Peyer's patch (tissue), 4 donors: ENCODE data around the gene CCR5AS.
"Not testable (repeated sequence)": the region's sequence is repeated elsewhere in the genome, so short reads cannot be mapped to it uniquely, and the experiment has no call there.

Source experiments
- DNase-seq, 3 donors: peaks; one replicate each; pipeline ENCODE4 v3.0.0-alpha.2; 2017 to 2019
- H3K27ac ChIP-seq, 4 donors: fragments of 200-600 bp; sonication (generic); one replicate each; pipeline ENCODE4 v1.5.1; 2016 to 2019
- H3K27me3 ChIP-seq, 2 donors: fragments of 200-600 bp; sonication (generic); one replicate each; pipeline ENCODE4 v1.5.1; 2019
- H3K36me3 ChIP-seq, 3 donors: fragments of 200-600 bp; sonication (generic); one replicate each; pipeline ENCODE4 v1.5.1; 2016 to 2019
- H3K4me1 ChIP-seq, 4 donors: fragments of 200-600 bp; sonication (generic); one replicate each; pipeline ENCODE4 v1.5.1; 2016 to 2019
- H3K4me3 ChIP-seq, 4 donors: fragments of 200-600 bp; sonication (generic); 1 replicate in 3 of 4; 2 replicates in 1 of 4; pipeline ENCODE4 v1.5.1; 2016 to 2019; ENCODE audit warnings: mild to moderate bottlenecking in 1 of 4
- H3K9me3 ChIP-seq, 4 donors: fragments of 200-600 bp; sonication (generic); one replicate each; pipeline ENCODE4 v1.5.1; 2016 to 2019; ENCODE audit warnings: mild to moderate bottlenecking in 1 of 4
- CTCF ChIP-seq, 6 experiments: fragments of 450-650 bp in 4 of 6; fragments of 200-600 bp in 2 of 6; sonication (generic) in 1 of 6; IDR thresholded peaks; one replicate each; pipeline ENCODE4 v1.5.1; 2017 to 2019; ENCODE audit warnings: antibody characterized with exemption in 6 of 6, mild to moderate bottlenecking in 3 of 6, moderate library complexity in 1 of 6
- POLR2A ChIP-seq, 2 donors: fragments of 450-650 bp; IDR thresholded peaks; one replicate each; pipeline ENCODE4 v1.5.1; 2017; ENCODE audit warnings: antibody characterized with exemption in 2 of 2, mild to moderate bottlenecking in 2 of 2, moderate library complexity in 2 of 2

CCR5AS gene

GRCh38 chr3:46344476-46344875 lies 62.4 kb downstream of the CCR5AS start:
- no peak for DNase-seq
- Histone ChIP-seq H3K27me3 (no peaks in the 10 kb centered on the region), H3K27ac (no peak overlapping the region), H3K36me3 (no peaks in the 10 kb centered on the region), H3K4me3 (no peak overlapping the region), H3K4me1 (peaks cover 0 to 9% (median 0%) of the 10 kb centered on the region in 4 donors), H3K9me3 (peaks cover 0 to 3% (median 0%) of the 10 kb centered on the region in 4 donors)
- TF ChIP-seq CTCF (IDR thresholded peaks at IDR 0.05), result no peak
- no peak for TF ChIP-seq POLR2A (IDR thresholded peaks at IDR 0.05)

- no peaks in the 10 kb centered on the region for H3K36me3 ChIP-seq
- H3K27me3 ChIP-seq, result no peaks in the 10 kb centered on the region
- no peak overlapping the region for H3K4me3 ChIP-seq
- no peak for DNase-seq
- H3K27ac ChIP-seq, result no peak overlapping the region
- no peak for TF ChIP-seq CTCF (IDR thresholded peaks at IDR 0.05)
- TF ChIP-seq POLR2A (IDR thresholded peaks at IDR 0.05), result no peak
- H3K9me3 ChIP-seq, result peaks cover 0 to 16% (median 6%) of the 10 kb centered on the region in 4 donors
- H3K4me1 ChIP-seq, result no peaks in the 10 kb centered on the region
Measured at GRCh38 chr3:46338840-46339239, 68.0 kb downstream of the CCR5AS start.

- H3K4me1 ChIP-seq, result no peaks in the 10 kb centered on the region
- no peaks in the 10 kb centered on the region for H3K27me3 ChIP-seq
- TF ChIP-seq POLR2A (IDR thresholded peaks at IDR 0.05), result no peak
- TF ChIP-seq CTCF (IDR thresholded peaks at IDR 0.05), result no peak
- H3K4me3 ChIP-seq, result no peak overlapping the region
- peaks cover 0 to 16% (median 6%) of the 10 kb centered on the region in 4 donors for H3K9me3 ChIP-seq
- H3K27ac ChIP-seq, result no peak overlapping the region
- DNase-seq, result no peak
- no peaks in the 10 kb centered on the region for H3K36me3 ChIP-seq
Measured at GRCh38 chr3:46337911-46338310, 69.0 kb downstream of the CCR5AS start.

- TF ChIP-seq POLR2A (IDR thresholded peaks at IDR 0.05) (no peak), CTCF (IDR thresholded peaks at IDR 0.05) (no peak)
- Histone ChIP-seq H3K27ac (no peak overlapping the region), H3K36me3 (no peaks in the 10 kb centered on the region), H3K27me3 (no peaks in the 10 kb centered on the region), H3K4me3 (peak overlapping the region in 1 of 4 donors; percentile 2), H3K9me3 (peaks cover 0 to 16% (median 6%) of the 10 kb centered on the region in 4 donors), H3K4me1 (no peaks in the 10 kb centered on the region)
- DNase-seq, result no peak
Measured at GRCh38 chr3:46335541-46335940, 71.3 kb downstream of the CCR5AS start.

- Histone ChIP-seq H3K36me3 (no peaks in the 10 kb centered on the region), H3K4me1 (no peaks in the 10 kb centered on the region), H3K4me3 (peak overlapping the region in 1 of 4 donors; percentile 2), H3K27ac (no peak overlapping the region), H3K9me3 (peaks cover 0 to 16% (median 6%) of the 10 kb centered on the region in 4 donors), H3K27me3 (no peaks in the 10 kb centered on the region)
- DNase-seq, result no peak
- no peak for TF ChIP-seq POLR2A (IDR thresholded peaks at IDR 0.05)
- TF ChIP-seq CTCF (IDR thresholded peaks at IDR 0.05), result no peak
Measured at GRCh38 chr3:46334741-46335478, 72.0 kb downstream of the CCR5AS start.

- H3K36me3 ChIP-seq, H3K4me3 ChIP-seq, DNase-seq, H3K27me3 ChIP-seq, H3K9me3 ChIP-seq, H3K4me1 ChIP-seq, H3K27ac ChIP-seq: not testable (repeated sequence)
Measured at GRCh38 chr3:46330676-46331075, 76.2 kb downstream of the CCR5AS start.
